ENCODE results near the gene ELMO2.

ELMO2 gene

GRCh38 chr20:46353500-46354206, 52.8 kb downstream of the ELMO2 start:
- in situ Hi-C loops (cut with HindIII; ENCODE audit: low sequenced_read_pairs), result no loop called here

- in situ Hi-C loops (cut with HindIII; ENCODE audit: low sequenced_read_pairs), result no loop called here
Measured at GRCh38 chr20:46352370-46352938, 54.0 kb downstream of the ELMO2 start.

- in situ Hi-C loops (cut with HindIII; ENCODE audit: low sequenced_read_pairs), result no loop called here
Measured at GRCh38 chr20:46351357-46352058, 54.9 kb downstream of the ELMO2 start.

- in situ Hi-C loops (cut with HindIII; ENCODE audit: low sequenced_read_pairs), result no loop called here
Measured at GRCh38 chr20:46350986-46351267, 55.5 kb downstream of the ELMO2 start.

- in situ Hi-C loops (cut with HindIII; ENCODE audit: low sequenced_read_pairs), result no loop called here
Measured at GRCh38 chr20:46350201-46350985, 56.0 kb downstream of the ELMO2 start.

- in situ Hi-C loops (cut with HindIII; ENCODE audit: low sequenced_read_pairs), result loop anchor here (5.0 kb wide), 1 partner anchor 43 kb away; no protein-coding TSS in a partner anchor
Measured at GRCh38 chr20:46349742-46350056, 56.7 kb downstream of the ELMO2 start.

GRCh38 chr20:46349035-46349741, 57.2 kb downstream of the ELMO2 start:
- in situ Hi-C loops (cut with HindIII; ENCODE audit: low sequenced_read_pairs), result loop anchor here (5.0 kb wide), 1 partner anchor 43 kb away; no protein-coding TSS in a partner anchor

- in situ Hi-C loops (cut with HindIII; ENCODE audit: low sequenced_read_pairs), result loop anchor here (5.0 kb wide), 1 partner anchor 44 kb away; no protein-coding TSS in a partner anchor
Measured at GRCh38 chr20:46347841-46348803, 58.3 kb downstream of the ELMO2 start.

- in situ Hi-C loops (cut with HindIII; ENCODE audit: low sequenced_read_pairs), result loop anchor here (5.0 kb wide), 1 partner anchor 46 kb away; no protein-coding TSS in a partner anchor
Measured at GRCh38 chr20:46346770-46347169, 59.6 kb downstream of the ELMO2 start.

- in situ Hi-C loops (cut with HindIII; ENCODE audit: low sequenced_read_pairs), result loop anchor here (5.0 kb wide), 1 partner anchor 48 kb away; no protein-coding TSS in a partner anchor
Measured at GRCh38 chr20:46344488-46345162, 61.8 kb downstream of the ELMO2 start.

GRCh38 chr20:46343975-46344357, 62.4 kb downstream of the ELMO2 start:
- in situ Hi-C loops (cut with HindIII; ENCODE audit: low sequenced_read_pairs), result no loop called here

GRCh38 chr20:46343348-46343974, 63.0 kb downstream of the ELMO2 start:
- in situ Hi-C loops (cut with HindIII; ENCODE audit: low sequenced_read_pairs), result no loop called here

GRCh38 chr20:46342451-46343347, 63.7 kb downstream of the ELMO2 start:
- in situ Hi-C loops (cut with HindIII; ENCODE audit: low sequenced_read_pairs), result no loop called here

- in situ Hi-C loops (cut with HindIII; ENCODE audit: low sequenced_read_pairs), result no loop called here
Measured at GRCh38 chr20:46342010-46342378, 64.4 kb downstream of the ELMO2 start.

GRCh38 chr20:46341074-46342009, 65.1 kb downstream of the ELMO2 start:
- in situ Hi-C loops (cut with HindIII; ENCODE audit: low sequenced_read_pairs), result no loop called here

GRCh38 chr20:46339037-46339436, 67.4 kb downstream of the ELMO2 start:
- in situ Hi-C loops (cut with HindIII; ENCODE audit: low sequenced_read_pairs), result no loop called here

- in situ Hi-C loops (cut with HindIII; ENCODE audit: low sequenced_read_pairs), result no loop called here
Measured at GRCh38 chr20:46336735-46337134, 69.7 kb downstream of the ELMO2 start.
